HG03064 (cell line): ENCODE data around the gene HAL.

Source experiments
- ATAC-seq: cut with Tn5 transposase; IDR thresholded peaks from one replicate; pipeline ENCODE4 v1.9.1; 2021; ENCODE audit warnings: low read depth; ENCODE audit not compliant: unreplicated experiment

Gene HAL, protein sequence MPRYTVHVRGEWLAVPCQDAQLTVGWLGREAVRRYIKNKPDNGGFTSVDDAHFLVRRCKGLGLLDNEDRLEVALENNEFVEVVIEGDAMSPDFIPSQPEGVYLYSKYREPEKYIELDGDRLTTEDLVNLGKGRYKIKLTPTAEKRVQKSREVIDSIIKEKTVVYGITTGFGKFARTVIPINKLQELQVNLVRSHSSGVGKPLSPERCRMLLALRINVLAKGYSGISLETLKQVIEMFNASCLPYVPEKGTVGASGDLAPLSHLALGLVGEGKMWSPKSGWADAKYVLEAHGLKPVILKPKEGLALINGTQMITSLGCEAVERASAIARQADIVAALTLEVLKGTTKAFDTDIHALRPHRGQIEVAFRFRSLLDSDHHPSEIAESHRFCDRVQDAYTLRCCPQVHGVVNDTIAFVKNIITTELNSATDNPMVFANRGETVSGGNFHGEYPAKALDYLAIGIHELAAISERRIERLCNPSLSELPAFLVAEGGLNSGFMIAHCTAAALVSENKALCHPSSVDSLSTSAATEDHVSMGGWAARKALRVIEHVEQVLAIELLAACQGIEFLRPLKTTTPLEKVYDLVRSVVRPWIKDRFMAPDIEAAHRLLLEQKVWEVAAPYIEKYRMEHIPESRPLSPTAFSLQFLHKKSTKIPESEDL

DNA sequence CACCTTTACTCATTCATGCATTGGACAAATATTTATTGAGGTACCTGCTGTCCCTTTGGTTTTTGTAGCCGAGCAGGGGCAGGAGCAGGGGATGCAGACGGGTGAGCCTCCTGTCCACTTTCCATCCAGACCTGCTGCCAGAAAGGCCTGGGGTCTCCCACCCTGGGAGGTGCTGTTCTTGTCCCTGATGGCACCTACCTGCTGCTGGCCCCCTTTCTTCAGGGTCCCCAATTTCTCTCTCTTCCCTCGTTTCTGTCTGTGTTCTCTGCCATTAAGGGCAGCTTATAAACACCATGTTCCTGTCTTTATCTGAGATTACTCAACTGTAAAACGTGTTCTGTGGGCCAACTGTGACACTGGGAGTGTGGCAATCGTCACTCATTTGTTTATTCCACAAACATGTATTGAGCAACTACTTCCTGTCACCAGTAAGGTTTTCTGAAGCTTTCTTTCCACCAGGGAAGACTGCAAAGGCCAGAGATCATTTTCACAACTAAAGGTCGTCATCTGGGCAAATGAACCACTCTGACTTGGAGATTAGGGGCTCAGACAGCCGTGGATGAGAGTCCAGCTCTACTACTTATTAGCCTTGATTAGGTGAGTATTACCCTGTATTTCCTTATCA lies at the start of gene HAL:
HAL (minus strand) TSS at position 311 of the 625 bp plus-strand sequence. CDS start 434 bp downstream, outside the sequence.
- no peak for ATAC-seq

DNA sequence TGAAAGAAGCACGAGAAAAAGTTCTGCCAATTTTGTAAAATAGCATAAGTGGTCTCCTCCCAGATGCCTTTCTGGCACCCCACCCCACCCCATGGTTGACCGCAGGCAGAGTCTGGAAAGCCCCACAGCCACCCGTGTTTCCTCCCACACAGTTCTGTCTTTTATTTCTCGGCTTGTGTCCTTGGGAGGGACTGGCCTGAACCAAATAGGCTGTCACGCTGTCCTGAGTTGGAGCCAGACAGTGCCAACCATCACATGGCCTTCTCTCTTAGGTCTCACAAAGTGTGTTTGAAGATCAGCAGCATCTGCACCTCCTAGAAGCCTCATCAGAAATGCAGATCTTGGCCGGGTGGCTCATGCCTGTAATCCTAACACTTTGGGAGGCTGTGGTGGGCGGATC lies 49.4 kb upstream of the HAL start:
- ATAC-seq: no peak

DNA sequence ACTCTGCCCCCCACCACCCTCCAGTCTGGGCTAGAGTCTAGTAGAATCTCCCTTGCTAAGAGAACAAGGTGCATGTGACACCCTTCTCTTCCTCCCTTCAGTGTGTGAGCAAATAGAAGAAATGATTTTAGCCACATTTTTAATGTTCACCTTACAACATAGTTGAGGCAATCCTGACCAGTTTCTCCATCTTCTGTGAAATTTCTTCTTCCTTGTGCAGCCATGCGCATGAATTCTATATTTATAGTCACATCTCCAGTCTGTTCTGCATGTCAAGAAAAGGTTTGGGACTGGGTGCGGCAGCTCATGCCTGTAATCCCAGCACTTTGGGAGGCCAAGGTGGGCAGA lies 48.8 kb upstream of the HAL start:
- no peak for ATAC-seq

DNA sequence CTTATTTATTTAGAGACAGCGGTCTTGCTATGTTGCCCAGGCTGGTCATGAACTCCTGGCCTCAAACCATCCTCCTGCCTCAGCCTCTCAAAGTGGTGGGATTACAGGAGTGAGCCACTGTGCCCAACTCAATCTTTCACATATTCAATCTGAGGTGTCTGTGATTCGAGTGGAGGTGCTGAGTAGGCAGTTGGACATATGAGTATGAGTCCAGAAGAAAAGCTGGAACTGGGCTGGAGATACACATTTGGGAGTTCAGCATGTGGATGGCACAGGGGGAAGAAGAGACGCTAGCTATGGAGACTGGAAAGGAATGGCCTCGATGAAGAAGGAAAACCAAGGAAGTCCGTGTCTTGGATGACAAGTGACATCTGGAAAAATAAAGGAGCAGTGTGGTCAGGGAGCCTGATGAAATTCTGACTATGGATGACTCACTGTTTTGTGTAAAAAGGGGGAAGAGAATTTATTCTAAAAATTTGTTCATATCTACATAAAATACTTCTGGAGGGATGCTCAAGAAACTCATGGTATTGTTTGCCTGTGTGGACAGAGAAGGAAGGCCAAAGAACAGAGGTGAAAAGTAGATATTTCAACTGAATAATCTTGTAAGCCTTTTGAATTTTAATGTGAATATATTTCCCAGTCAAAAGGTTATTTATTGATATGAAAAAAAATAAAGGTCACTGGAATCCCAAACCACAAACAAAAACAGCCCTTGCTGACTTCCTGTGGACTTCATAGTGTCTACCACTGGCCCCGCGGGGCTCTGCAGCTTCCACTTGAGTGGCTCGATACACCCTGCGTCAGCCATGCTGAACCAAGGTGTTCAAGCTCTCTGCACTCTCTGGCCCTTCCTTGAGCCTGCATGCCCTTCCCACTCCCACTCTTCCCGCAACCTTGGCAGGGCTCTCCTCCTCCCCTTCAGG lies 48.1 kb upstream of the HAL start:
- ATAC-seq: no peak

DNA sequence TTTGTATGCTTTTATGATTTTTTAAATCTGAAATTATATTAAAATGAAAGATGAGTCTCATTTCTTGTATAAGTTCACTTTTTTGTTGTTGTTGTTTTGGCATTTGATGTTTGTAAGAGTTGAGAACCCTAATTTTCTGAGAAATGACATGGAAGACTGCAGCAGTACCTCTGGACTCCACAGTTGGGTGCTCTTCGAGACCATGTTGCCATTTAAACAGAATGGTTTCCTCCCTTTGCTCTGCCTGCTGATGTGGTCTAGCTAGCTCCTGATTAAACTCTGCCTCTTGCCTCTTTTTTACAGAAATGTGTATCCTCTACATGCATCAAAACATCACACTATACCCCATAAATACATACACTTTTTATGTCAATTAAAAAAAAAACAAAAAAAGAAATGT lies 45.0 kb upstream of the HAL start:
- no peak for ATAC-seq

DNA sequence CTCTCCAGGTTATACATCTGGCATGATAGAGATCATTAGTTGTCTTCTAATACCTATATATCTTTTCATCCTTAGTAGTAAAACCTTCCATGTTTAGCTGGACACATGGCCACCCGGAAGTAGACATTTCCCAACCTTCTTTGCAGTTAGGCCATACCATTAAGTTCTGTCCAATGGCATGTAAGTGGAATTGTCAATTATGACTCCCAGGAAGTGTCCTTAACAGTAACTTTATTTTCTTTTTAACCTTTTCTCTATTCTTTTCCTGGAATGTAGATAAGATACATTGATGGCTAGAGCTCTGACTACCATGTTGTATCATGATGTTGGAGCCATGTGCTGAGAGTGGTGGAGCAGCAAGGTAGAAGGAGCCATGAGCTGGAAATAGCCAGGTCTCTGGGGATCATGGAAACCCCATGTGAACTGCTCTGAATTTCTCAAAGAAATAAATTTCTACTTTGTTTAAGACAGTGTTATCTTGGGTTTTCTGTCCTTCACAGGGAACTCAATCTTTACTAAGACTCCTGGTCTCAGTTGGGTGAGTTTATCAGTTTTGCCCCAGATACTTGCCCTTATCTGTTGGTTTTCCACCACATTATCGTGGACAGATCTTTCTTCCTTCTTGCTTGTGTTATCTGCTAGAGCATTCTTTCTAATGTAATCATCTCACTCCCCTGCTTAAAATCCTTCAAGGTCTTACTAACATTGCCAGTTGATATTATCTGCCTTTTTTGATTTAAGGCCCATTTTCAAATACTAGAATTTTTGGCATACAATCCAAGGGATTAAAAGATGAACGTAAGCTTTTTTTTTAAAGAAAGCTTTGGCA lies 44.4 kb upstream of the HAL start:
- no peak for ATAC-seq

DNA sequence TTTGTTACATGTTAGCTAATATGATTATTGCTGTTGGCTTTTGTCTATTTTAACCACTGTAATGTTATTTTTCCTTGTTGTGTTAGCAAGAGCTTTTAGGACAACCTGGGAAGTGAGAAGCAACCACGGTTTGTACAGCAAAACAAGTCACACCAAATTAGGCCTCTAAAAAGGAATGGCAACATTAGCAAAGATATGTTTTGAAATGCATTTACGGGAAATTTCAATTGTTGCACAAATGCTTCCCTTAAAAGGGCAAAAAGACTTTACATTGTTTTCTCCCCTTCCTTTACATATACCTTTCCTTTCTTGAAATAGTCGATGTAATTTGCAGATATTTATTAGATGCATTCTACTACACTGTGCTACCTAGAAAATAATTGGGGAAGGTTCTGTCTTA lies 43.4 kb upstream of the HAL start:
- no peak for ATAC-seq

DNA sequence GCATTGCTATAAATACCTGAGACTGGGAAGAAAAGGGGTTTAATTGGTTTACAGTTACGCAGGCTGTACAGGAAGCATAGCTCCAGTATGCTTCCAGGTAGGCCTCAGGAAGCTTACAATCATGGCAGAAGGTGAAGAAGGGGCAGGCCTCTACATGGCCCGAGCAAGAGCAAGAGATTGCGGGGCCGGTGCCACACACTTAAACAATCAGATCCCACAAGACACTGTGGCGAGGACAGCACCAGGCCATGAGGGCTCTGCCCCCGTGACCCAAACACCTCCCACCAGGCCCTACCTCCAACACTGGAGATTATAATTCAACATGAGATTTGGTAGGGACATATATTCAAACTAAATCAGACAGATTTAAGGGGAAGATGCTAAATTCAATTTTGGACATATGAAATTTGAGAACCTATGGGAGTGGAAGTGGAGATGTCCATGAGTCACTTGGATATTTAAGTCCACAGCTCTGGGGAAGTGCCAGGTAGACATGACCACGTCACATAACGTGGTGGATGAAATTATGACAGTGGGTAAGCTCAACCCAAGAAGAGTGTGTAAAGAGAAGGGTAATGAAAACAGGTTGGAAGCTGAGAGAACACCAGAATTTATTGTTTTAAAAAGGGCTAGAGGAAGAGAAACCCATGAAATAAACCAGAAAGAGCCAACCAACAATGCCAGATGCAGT lies 40.8 kb upstream of the HAL start:
- ATAC-seq: no peak

DNA sequence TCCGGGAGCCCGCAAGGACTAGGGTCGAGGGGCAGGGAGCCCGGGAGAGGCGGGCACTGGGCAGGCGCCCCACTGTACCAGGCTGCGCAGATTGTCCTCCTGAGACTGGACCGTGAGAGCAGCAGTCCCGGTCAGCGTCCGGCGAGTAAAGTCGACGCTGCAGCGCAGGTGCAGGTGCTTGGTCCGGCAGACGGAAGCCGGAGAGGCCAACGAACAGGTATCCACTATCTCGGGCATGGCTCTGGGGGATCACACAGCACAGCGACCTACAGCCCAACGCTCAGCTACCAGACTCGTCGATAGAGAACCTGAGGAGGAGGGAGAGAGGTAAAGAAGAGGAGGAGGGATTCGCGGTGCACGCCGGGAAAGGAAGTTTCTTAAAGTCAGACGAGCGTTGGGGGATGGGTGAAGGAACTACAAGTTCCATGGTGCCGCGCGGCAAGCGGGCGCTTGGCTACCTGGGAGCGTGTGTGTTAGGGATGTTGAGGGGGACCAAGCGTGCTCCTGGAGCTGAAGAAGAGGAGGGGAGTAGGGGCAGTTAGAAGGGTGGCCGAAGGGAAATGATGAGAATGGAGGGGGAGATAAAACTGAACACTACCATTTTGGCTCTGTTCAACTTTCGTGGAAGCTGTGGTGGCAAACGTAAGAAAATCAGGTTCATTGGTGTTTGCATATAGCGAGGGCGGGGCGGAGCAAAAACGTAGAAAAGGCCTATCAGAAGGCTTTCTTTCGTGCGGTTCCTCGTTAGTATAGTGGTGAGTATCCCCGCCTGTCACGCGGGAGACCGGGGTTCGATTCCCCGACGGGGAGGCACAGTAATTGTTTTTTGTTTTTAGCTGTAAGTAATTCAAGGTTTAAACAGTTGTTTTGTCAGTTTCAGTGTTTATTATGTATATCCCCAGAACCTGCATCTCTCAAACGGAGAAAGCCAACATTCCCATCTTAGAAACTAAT lies 39.4 kb upstream of the HAL start, which contains the start of gene LTA4H:
LTA4H (minus strand) TSS at position 305 of the 954 bp plus-strand sequence; CDS start at position 237, 68 bp downstream.
- peak; percentile 96 for ATAC-seq

DNA sequence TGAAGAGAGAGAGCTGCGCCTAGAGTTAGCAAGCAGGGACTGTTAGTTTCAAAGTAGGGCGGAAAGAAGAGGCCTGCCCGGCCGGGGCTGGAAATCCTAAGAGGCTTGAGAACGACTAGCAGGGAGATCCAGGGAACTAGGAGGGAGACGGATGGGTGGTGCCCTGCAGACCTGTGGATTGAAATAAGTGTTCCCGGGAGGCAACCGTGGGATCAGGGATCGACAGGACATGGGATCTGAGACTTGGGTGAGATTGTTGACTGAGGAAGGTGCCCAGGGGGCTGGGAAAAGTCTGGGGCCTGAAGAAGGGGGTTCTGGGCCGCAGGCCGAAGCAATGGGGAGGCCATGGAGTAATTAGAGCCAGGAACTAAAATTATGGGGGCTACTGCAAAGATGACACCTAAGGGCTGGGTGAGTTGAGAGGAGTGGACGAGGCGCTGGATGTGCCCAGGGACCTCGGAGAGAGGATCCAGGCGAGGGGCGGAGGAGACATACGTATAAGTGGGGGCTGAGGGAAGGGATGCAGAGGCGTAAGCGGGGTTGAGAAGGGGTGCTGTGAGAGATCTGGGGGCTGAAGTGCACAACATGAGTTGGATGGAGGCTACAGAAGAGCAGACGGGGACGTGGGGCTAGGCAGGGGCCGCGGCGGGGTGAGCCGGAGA lies 38.6 kb upstream of the HAL start:
- no peak for ATAC-seq

DNA sequence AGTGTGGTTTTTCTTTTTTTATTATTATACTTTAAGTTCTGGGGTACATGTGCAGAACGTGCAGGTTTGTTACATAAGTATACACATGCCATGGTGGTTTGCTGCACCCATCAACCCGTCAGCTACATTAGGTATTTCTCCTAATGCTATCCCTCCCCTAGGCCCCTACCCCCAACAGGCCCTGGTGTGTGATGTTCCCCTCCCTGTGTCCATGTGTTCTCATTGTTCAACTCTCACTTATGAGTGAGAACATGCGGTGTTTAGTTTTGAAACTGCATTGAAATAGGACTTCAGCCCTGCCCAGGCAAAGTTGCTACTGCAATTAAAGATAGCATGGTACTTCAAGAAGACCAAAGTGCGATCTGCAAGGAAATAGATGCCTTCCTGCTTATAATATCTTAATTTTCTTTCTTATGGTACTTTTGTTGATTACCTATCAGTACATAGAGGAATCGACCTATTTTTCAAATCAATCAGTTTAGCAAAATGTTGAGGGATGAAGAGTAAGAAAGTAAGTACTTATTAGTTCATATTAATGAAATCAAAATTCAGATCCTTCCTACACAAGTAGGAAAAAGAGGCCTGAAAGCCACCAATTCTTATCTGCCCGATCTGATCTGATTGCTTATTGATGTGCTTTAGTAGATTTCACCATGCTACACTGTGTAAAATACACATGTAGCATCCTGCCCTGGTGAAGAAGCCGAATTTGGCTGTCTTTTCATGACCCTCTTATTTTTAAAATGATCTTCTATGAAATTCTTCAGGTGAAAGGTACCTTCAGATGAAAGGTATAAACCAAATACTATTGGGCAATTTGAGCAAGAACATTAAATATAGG lies 37.6 kb upstream of the HAL start:
- ATAC-seq: no peak

DNA sequence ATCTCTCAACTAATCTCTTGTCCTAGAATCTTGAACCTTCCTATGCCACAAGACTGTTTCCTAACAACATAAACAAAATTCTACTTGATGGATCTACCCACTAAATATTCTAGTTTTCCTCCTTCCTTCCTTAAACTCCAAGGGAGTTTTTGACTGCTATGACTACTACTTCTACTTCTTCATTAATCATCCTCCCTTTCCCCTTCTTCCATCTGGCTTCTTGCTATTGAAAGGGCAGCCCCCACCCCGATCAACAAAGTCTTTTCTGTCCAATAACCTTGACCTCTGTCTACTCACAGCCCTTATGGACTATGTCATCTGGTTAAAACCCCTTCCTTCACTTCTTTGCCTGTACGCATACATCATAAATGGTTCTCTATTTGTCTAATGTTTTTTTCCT lies 33.7 kb upstream of the HAL start:
- ATAC-seq: no peak

DNA sequence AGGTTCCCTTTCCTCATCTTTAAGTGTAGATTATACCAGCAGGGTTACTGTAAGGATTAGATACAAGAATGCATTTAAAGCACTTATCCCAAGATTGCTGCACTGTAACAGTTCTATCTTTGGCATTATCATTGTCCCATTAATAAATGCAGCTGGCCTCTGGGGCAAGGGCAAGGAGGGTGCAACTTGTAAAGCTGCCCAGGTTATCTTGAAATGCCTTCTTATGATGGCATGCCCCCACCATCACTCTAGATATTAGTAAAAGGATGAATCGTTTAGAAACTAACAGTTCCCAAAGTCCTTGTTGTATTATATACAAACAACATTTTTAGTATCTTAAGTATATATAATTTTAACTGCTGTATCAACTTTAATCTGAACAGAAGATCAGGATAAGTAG lies 32.4 kb upstream of the HAL start:
- no peak for ATAC-seq

DNA sequence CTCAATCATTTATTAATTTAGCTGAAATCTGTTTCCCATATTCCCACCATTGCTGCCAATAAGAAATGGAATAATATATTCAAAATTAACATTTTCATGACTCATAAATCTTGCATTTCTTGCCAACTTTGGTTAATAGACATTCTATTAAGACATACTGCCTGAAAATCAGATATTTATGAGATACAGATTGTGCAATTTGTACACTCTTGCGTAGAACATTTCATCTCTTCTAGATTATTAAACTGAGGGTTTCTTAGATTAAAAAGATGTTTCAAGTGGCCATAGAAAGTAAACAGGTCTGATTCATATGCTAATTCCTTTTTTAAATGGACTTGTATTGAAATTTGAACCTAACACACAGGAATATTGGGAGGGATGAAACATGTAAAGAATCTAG lies 30.2 kb upstream of the HAL start:
- no peak for ATAC-seq

DNA sequence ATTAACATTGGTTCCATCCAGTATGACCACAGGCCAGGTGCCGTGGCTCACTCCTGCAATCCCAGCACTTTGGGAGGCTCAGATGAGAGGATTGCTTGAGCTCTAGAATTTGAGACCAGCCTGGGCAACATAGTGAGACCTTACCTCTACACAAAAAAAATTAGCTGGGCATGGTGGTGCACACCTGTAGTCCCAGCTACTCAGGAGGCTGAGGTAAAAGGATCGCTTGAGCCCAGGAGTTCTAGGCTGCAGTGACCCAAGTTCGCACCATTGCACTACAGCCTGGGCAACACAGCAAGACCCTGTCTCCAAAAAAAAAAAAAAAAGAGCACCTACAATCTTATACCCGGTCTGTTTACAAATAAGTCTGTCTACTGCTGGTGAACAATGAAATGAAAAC lies 29.4 kb upstream of the HAL start:
- ATAC-seq: no peak

DNA sequence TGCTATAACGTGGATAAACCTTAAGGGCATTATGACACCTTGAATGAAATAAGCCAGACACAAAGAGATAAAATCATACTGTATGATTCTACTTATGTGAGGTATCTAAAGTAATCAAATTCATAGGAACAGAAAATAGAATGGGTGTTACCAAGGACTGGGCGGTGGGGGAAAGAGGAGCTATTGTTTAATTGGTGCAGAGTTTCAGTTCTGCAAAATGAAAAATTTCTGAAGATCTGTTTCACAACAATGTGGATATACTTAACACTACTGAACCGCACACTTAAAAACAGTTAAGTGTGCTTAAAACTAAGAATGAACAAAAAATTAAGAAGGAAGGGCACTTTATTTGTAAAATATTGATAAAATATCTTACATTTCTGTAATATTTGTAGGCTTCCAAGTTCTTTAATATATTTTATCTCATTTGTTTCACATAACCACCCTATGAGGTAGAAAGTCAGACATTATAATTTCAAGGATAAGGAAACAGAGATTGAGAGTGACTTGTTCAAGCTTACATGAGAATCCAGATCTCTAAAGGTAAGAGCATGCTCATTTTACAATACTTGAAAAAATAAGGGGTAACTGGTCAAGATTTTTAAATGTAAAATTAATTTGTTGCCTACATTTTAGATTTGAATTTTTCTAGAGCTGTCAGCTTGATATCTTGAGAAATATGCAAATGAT lies 24.3 kb upstream of the HAL start:
- ATAC-seq: peak; percentile 93
